ENCODE measurements around the gene SAMD5.

DNA sequence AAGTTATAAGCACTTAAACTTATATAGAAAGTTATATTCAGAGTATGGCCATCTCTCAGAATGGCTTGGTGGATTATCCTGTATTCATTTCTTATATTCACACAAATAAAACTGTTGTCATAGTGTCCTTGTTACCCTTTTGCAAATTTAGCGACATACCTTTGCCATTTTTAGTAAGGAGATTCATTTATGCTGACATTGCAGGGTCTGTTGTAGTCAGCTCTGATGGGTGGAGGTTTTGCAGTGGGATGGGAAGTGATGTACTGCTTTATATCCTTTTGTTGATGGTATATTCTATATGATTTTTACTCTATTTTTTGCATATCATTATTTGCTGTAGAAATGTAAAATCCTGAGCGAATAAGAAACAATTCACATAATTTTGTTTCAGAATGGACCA lies 35.9 kb downstream of the SAMD5 start:
- TF ChIP-seq, protein P1, sequence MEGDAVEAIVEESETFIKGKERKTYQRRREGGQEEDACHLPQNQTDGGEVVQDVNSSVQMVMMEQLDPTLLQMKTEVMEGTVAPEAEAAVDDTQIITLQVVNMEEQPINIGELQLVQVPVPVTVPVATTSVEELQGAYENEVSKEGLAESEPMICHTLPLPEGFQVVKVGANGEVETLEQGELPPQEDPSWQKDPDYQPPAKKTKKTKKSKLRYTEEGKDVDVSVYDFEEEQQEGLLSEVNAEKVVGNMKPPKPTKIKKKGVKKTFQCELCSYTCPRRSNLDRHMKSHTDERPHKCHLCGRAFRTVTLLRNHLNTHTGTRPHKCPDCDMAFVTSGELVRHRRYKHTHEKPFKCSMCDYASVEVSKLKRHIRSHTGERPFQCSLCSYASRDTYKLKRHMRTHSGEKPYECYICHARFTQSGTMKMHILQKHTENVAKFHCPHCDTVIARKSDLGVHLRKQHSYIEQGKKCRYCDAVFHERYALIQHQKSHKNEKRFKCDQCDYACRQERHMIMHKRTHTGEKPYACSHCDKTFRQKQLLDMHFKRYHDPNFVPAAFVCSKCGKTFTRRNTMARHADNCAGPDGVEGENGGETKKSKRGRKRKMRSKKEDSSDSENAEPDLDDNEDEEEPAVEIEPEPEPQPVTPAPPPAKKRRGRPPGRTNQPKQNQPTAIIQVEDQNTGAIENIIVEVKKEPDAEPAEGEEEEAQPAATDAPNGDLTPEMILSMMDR (IDR thresholded peaks at IDR 0.05) = no peak
- TF ChIP-seq POLR2AphosphoS5 (IDR thresholded peaks at IDR 0.05; ENCODE audit: insufficient read depth in 1 of 2, low read depth in 1 of 2) (no peak), POLR2A (IDR thresholded peaks at IDR 0.05) (no peak)
